ENCODE measurements around the gene ZNF846.
A peak's percentile ranks its signal among the peaks of the same experiment; 100 is the strongest.

DNA sequence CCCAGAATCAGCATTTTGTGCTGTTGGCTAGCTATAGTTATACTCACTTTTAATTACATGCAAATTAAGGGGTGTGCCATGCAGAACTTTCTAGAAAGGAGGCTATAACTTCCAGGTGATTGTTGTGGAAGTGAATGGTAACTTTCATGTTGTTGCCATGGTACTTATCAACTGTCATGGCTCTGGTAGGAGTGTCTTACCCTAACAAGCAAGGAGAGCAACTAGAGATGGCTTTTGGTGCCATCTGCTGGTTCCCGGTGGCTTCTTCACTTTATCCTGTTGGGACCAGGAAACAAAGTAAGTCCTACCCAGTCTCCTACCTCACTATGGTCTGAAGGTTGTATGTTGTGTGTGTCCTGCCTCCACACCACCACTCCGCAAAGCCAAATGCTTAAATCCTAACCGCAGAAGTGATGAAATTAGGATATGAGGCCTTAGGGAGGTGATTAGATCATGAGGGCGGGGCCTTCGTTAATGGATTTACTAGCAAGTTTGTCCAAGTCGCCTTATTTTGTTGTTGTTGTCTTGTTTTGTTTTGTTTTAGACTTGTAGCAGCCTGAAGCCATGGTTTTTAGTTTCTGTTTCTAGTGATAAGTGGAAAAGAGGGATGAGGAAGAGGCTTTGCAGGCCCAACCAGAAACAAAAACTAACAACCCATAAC, 27.7 kb upstream of the ZNF846 start:
- TF ChIP-seq POLR2A (IDR thresholded peaks at IDR 0.05; ENCODE audit: borderline replicate concordance, extremely low read depth, insufficient read depth, insufficient read length) (no peak), CTCF (IDR thresholded peaks at IDR 0.05 in 2 of 3, conservative IDR thresholded peaks at IDR 0.05 in 1 of 3; ENCODE audit: borderline replicate concordance in 1 of 3, insufficient read depth in 1 of 3, low read depth in 2 of 3, low read length in 2 of 3) (peak; percentile 84 to 90 (median 89)), JUND (IDR thresholded peaks at IDR 0.05) (no peak), SP1 (IDR thresholded peaks at IDR 0.05; ENCODE audit: low read depth) (no peak), SRF (IDR thresholded peaks at IDR 0.05; ENCODE audit: low read depth) (no peak), POLR2AphosphoS5 (IDR thresholded peaks at IDR 0.05; ENCODE audit: low read depth, low read length) (no peak)

Data from HCT116 (cell line).